GM21723 (cell line): ENCODE measurements around the gene PARL.

ENCODE experiments used
- ATAC-seq: cut with Tn5 transposase; IDR thresholded peaks from one replicate; pipeline ENCODE4 v1.9.1; 2021; ENCODE audit warnings: mild to moderate bottlenecking, moderate library complexity; ENCODE audit not compliant: unreplicated experiment

Gene PARL, protein sequence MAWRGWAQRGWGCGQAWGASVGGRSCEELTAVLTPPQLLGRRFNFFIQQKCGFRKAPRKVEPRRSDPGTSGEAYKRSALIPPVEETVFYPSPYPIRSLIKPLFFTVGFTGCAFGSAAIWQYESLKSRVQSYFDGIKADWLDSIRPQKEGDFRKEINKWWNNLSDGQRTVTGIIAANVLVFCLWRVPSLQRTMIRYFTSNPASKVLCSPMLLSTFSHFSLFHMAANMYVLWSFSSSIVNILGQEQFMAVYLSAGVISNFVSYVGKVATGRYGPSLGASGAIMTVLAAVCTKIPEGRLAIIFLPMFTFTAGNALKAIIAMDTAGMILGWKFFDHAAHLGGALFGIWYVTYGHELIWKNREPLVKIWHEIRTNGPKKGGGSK

DNA sequence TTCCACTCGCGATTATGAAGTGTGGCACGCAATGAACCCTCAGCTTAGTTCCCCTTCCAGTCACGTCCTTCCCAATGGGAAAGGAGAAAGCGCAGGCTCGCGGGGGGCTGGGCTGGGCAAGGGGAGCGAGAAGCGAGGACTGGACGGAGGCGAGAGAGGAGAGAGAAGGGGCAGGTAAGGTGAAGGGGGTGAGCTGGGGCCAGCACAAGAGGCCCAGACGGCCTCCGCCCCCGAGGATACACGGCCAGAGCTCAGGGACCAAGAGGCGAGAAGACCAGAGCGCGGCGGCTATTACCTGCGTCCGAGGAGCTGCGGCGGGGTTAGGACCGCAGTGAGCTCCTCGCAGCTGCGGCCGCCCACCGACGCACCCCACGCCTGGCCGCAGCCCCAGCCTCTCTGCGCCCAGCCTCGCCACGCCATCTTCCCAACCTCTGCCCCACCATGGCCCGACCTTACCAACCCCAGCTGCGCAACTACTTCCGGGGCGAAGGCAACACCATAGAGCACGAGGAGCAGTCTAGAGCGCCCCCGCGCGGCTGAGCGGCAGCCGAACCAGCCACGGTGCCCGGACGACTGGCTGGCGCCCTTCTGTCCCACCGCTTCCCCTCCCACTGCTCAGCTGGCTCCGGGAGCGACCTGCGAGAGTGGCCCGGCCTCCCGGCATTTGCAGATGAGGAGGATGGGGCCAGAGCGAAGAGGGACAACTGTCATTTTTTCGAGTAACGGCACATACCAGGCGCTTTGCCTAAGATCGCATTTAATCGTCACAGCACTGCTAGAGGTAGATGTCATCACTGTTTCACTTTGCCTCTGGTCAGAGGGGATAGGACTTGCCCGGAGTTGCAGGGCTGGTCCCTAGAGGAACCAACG lies at the start of gene PARL:
PARL (minus strand) TSS at position 454 of the 870 bp plus-strand sequence; CDS start at position 420, 34 bp downstream.
- ATAC-seq = peak; percentile 100

- ATAC-seq = no peak
These were observed 48.5 kb upstream of the PARL start for GRCh38 chr3:183933160-183933559.

DNA sequence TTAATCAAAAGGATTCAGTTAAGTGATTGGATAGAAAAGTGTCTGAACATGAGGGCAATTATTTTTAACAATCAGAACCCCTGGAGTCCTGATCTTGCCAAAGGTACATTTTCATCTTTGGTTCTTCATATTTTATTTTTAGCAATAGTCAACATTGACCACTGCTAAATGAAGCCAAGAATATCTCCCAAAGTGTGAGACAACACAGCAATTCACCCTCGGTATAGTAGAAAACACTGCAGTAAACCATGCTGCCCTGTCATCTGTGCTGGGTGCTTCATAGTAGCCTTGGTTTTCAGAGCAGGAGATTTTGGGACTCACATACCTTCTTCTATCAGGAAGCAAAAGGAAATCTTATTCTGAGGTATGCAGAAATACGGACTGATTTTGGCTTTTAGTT lies 47.2 kb upstream of the PARL start:
- no peak for ATAC-seq

DNA sequence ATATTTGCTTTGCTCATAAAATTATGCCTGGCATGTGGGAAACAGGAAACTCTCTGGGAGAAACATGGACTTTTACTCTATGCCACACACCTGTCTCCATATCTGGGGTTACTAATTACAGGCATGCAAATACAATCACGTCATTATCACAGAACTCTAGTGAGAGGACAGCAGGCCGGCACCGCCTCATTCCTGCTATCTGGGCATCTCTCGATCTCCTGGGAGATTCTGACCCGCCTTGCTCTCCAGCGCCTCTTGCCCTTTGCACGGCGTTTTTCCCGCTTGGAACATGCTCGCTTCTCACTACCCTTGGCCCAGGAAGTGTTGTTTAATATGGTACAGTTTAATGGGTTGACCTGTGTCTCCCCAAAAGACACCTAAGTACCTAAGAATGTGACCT lies 45.4 kb upstream of the PARL start:
- ATAC-seq = no peak

- no peak for ATAC-seq
These were observed 42.4 kb upstream of the PARL start for GRCh38 chr3:183927059-183927458.

GRCh38 chr3:183924956-183925355 lies 40.3 kb upstream of the PARL start:
- ATAC-seq = no peak

- no peak for ATAC-seq
These were observed 39.9 kb upstream of the PARL start for GRCh38 chr3:183924543-183924942.

GRCh38 chr3:183922421-183922820 lies 37.7 kb upstream of the PARL start:
- ATAC-seq = no peak

DNA sequence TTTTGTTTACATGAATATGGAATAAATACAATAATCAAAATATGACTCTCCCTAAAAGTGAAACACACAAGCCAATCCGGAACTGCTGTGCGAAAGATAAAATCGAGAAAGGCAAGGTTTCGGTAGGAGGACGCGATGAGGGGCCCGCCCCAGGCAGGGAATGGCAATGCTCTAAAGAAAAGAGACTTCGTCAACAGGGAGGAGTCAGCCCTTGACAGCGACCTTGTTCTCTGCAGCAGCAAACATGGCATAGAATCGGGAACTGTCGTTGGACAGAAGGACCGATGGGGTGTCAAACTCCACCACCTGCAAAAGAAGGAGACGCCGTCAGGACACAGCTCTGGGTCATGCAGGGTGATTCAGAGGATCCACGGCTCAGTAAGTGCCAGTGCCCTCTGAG lies 36.4 kb upstream of the PARL start:
- ATAC-seq = no peak

DNA sequence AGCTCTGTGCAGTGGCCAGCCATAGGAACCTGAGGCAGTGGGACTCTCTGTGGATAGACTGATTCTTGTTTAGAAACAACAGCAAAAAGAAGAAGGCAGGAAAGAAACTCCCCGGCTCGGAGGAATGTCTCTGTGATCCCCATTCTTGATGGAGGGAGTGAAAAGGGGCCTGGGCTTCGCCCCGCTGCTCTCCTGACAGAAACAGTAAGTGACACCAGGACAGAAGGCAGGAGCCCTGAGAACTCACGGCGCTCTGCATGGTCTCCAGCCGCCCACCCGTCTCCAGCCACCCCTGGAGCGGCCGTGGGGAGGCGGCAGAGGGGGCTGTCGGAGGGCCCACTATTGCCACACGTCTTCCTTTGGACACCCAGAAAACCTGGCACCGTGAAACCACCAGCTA lies 35.7 kb upstream of the PARL start:
- no peak for ATAC-seq

DNA sequence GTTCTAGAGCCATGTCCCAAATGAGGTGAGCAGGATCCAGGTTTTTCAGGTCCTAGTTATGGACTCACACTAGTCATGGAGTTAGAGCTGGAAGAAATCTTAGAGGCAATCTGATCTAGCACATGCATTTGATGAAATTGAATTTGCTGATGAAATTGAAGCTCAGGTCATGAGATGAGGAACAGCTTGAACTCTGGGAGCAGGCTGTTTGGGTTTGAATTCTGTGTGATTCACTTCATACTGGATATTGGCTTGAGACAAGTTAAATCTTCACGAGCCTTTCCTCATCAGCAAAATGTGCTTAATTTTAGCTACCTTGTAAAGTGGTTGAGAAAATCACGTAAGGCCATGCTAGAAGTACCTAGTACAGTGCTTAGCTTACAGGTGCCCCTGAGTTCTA lies 33.5 kb upstream of the PARL start:
- no peak for ATAC-seq

GRCh38 chr3:183917776-183918175 lies 33.1 kb upstream of the PARL start:
- no peak for ATAC-seq

- no peak for ATAC-seq
These were observed 30.2 kb upstream of the PARL start for GRCh38 chr3:183914856-183915255.

GRCh38 chr3:183913580-183913920 lies 28.9 kb upstream of the PARL start:
- ATAC-seq = no peak

DNA sequence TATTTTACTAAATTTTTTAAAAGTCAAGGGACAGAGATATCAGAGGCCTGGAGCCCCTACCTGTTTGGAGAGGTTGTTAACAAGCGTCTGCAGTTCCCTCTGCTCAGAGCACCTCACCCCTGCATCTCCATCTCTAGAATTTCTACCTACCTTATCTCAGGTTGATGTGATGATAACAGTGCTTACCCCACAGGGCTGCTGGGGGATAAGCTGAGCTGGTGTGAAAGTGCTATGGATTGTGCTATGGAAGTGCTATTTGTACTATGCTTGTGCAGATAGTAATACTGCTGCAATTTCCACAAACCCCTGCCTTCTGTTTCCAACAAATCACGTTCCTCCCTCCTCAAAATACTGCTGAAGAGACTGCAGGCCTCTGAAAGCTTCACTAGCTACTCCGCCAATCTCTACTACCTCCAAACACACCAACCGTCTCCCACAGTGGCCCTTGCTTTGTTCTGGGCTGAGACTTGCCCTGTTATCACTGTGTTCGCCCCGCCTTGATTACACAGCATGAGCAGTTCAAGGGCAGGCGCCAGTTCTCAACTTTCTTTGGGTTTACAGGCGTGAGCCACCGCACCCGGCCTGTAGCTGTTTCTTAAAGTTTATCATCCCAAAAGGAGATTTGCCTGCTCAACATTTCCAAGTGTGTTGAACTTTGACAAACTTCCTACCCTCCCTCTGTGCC lies 28.4 kb upstream of the PARL start:
- ATAC-seq = no peak

GRCh38 chr3:183911763-183912506 lies 27.3 kb upstream of the PARL start:
- no peak for ATAC-seq

GRCh38 chr3:183911087-183911486 lies 26.4 kb upstream of the PARL start:
- no peak for ATAC-seq

DNA sequence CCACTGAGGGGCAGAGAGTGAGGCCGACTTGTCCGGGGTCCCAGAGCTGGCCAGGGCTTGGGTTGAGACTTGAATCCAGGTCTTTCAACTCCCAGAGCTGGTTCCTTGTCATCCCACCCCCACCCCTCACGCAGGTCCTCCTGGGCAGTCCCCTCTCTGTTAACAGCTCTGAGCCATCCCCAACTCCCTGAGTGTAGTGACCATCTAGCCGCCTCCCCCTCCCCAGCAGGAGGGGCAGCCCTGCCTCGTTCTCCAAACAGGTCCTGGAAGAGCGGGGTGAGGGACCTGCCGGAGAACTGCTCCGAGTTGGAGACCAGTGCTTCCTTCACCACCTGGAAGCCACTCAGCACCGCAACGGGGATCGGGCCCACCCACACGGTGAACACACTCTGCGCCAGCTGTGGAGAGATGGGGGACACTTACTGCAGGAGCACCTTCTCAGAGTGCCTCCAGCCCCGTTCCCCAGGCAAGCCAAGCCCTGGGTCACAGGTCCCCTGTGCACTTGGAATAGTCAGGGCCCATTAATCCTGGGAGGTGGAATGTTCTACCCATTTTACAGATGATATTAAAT lies 24.4 kb upstream of the PARL start:
- ATAC-seq = no peak

DNA sequence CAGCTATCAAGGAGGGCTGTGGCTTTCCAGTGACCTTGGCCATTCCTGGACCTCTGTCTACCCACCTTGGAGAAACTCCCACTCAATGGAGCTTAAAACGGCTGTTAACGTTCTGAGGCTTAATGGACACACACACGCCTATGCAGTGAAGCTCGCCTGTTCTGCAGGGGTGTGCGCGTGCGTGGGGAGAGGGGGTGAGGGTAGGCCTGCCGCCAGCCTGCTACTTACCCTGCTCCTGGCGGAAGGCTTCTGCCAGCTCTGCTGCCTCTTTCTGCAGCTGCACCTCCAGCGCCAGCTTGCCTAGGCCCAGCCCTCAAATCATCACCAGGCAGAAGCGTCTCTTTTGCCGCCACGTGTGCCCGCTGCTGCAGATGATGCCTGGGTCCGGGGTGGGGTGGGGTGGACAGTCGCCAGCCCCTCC lies 23.2 kb upstream of the PARL start:
- no peak for ATAC-seq

GRCh38 chr3:183907176-183907575 lies 22.5 kb upstream of the PARL start:
- no peak for ATAC-seq
